ENCODE data around the gene CNTNAP5. TPM values are rescaled to one million over a fixed set of nuclear protein-coding genes. Genes with fewer than 3 reads are reported as not detected.

The CNTNAP5 gene
- total RNA-seq, 1 donor from 2014 or later, result not detected

DNA sequence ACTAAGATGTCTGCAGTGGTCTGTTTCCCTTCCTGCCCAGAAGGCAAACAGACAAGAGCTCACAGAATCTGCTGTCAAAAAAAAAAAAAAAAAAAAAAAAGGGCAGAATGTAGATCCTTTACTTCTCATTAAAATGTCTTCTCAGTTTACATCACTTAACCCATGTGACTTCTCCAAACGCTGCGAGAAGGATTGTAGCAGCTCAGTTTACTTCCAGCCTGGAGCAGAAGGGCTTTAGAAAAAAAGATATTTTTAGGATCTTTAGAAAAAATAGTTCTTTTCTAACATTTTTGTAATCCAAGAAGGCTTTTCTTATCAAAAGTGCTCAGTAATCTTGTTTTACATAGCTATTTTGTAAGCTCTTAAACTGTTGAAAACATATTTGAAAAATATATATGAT lies 425.4 kb downstream of the CNTNAP5 start:
- Histone ChIP-seq H3K36me3 (no peaks in the 10 kb centered on the region), H3K9me3 (no peaks in the 10 kb centered on the region), H3K27ac (no peak overlapping the region), H3K4me1 (no peaks in the 10 kb centered on the region), H3K4me3 (no peak overlapping the region), H3K27me3 (ENCODE audit: low read depth) (no peaks in the 10 kb centered on the region)
- TF ChIP-seq, protein P1, sequence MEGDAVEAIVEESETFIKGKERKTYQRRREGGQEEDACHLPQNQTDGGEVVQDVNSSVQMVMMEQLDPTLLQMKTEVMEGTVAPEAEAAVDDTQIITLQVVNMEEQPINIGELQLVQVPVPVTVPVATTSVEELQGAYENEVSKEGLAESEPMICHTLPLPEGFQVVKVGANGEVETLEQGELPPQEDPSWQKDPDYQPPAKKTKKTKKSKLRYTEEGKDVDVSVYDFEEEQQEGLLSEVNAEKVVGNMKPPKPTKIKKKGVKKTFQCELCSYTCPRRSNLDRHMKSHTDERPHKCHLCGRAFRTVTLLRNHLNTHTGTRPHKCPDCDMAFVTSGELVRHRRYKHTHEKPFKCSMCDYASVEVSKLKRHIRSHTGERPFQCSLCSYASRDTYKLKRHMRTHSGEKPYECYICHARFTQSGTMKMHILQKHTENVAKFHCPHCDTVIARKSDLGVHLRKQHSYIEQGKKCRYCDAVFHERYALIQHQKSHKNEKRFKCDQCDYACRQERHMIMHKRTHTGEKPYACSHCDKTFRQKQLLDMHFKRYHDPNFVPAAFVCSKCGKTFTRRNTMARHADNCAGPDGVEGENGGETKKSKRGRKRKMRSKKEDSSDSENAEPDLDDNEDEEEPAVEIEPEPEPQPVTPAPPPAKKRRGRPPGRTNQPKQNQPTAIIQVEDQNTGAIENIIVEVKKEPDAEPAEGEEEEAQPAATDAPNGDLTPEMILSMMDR (IDR thresholded peaks at IDR 0.05), result no peak
- intact Hi-C loops (cut with DNase I), result no loop called here
- no peak for DNase-seq
- ATAC-seq, result no peak

DNA sequence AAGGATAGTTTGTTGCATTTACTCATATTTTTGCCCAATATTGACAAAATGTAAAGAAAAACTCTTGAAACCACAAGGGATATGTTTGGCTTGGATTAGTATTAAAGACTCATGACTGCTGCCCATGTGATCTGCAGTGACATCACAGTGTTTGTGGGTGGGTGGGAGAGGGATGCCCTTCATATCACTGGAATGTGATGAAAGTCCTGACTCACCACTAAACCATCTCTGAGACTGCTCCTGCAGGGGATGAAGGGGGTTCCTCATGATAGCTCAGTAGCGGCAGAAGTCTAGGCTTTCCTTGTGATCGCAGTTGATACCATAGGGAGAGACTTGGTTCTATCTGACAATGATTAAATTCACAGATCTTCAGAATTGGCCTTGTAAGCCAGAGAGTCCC lies 451.2 kb downstream of the CNTNAP5 start:
- TF ChIP-seq, protein P1 (IDR thresholded peaks at IDR 0.05), result no peak
- DNase-seq, result no peak
- no peaks in the 10 kb centered on the region for H3K36me3 ChIP-seq
- no peaks in the 10 kb centered on the region for H3K4me1 ChIP-seq
- no peak overlapping the region for H3K27ac ChIP-seq
- H3K4me3 ChIP-seq, result no peak overlapping the region
- H3K27me3 ChIP-seq (ENCODE audit: low read depth), result no peaks in the 10 kb centered on the region
- ATAC-seq, result no peak
- no peaks in the 10 kb centered on the region for H3K9me3 ChIP-seq
- intact Hi-C loops (cut with DNase I), result no loop called here

DNA sequence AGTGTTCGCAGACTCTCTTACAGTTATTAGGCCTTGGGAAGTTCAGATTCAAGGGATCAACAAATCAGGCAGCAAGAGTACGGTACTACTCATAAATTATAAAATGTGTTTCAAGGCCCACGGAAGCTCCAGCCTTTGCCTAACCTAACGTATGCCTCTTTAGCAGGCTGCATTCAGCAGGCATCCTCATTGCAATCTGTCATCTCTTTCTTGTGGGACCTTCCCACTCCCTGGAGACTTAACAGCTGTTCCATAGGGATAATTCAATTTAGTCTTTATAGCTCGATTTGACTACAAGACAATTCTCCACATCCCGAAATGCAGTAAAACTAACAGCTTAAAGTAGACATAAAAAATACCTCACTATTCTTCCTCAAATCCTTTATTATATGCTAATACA lies 453.7 kb downstream of the CNTNAP5 start:
- TF ChIP-seq, protein P1 (IDR thresholded peaks at IDR 0.05), result no peak
- intact Hi-C loops (cut with DNase I), result no loop called here
- Histone ChIP-seq H3K27ac (no peak overlapping the region), H3K4me3 (no peak overlapping the region), H3K9me3 (no peaks in the 10 kb centered on the region), H3K27me3 (ENCODE audit: low read depth) (no peaks in the 10 kb centered on the region), H3K4me1 (no peaks in the 10 kb centered on the region), H3K36me3 (no peaks in the 10 kb centered on the region)
- ATAC-seq, result no peak
- no peak for DNase-seq

DNA sequence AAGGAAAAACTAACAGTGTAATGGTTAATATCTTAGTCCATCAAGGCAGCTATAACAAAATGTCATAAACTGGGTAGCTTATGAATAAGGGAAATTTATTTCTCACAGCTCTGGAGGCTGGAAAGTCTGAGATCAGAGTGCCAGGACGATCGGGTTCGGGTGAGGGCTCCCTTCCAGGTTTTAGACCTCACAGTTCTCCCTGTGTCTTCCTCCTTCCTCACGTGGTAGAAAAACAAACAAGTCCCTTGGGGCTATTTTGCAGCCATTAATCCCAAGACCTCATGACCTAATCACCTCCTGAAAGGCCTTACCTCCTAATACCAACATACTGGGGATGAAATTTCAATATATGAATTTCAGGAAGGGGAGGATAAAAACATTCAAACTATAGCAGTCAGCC lies 455.9 kb downstream of the CNTNAP5 start:
- TF ChIP-seq, protein P1 (IDR thresholded peaks at IDR 0.05), result no peak

DNA sequence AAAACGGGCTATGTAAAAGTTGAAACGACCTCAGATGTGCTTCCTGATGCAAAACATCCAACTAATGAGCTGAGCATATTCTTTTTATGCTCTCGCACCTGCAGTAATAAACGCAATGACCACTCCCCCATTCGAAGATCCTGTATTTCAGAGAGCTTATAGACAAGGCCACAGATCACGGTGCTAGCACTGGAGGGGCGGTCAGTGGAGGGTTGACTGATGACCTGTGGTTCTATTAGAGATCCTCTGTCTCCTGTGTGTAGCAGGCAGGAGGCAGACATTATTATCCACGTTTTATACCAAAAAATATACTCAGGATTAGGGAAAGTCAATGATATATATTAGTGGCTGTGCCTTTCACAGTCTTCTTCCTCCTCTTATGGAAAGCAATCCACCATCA lies 457.0 kb downstream of the CNTNAP5 start:
- Histone ChIP-seq H3K9me3 (no peaks in the 10 kb centered on the region), H3K36me3 (no peaks in the 10 kb centered on the region), H3K27ac (no peak overlapping the region), H3K27me3 (ENCODE audit: low read depth) (no peaks in the 10 kb centered on the region), H3K4me3 (no peak overlapping the region), H3K4me1 (no peaks in the 10 kb centered on the region)
- TF ChIP-seq, protein P1 (IDR thresholded peaks at IDR 0.05), result no peak
- no peak for ATAC-seq
- DNase-seq, result no peak
- intact Hi-C loops (cut with DNase I), result no loop called here

More for the DNA sequence above, 455.9 kb downstream of the CNTNAP5 start:
- DNase-seq (no peak), ATAC-seq (no peak)
- H3K36me3 ChIP-seq, result no peaks in the 10 kb centered on the region
- no peaks in the 10 kb centered on the region for H3K9me3 ChIP-seq
- no peak overlapping the region for H3K27ac ChIP-seq
- no peak overlapping the region for H3K4me3 ChIP-seq
- H3K4me1 ChIP-seq, result no peaks in the 10 kb centered on the region
- H3K27me3 ChIP-seq (ENCODE audit: low read depth), result no peaks in the 10 kb centered on the region
- intact Hi-C loops (cut with DNase I), result no loop called here

DNA sequence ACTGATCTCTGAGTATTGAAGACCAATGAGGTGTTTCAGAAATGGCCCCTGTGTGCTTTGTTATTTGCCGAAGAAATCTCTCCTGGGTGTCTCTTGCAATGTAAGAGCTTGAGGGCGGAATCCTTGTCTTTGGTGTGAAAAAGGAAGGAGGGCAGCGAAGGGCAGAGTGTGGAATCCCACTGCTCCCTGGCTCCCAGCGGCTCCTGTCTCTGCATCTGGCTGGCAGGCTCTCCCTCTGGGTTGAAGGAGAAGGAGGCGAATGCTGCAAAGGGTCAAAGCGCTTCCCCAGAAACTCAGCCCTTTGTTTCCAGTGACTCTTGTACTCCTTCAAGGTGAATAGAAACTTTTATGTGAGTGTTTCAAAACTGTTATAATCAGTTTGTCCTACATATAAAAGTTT lies 457.5 kb downstream of the CNTNAP5 start:
- H3K27ac ChIP-seq, result no peak overlapping the region
- no peaks in the 10 kb centered on the region for H3K9me3 ChIP-seq
- H3K4me1 ChIP-seq, result no peaks in the 10 kb centered on the region
- intact Hi-C loops (cut with DNase I), result no loop called here
- H3K36me3 ChIP-seq, result no peaks in the 10 kb centered on the region
- H3K27me3 ChIP-seq (ENCODE audit: low read depth), result no peaks in the 10 kb centered on the region
- H3K4me3 ChIP-seq, result no peak overlapping the region
- TF ChIP-seq, protein P1 (IDR thresholded peaks at IDR 0.05), result no peak
- DNase-seq (no peak), ATAC-seq (no peak)
